Loucy (cell line): Measurements from ENCODE around the gene VPS8.

Source experiments
- EZH2phosphoT487 ChIP-seq: fragments of 200-600 bp; IDR thresholded peaks from 2 replicates; pipeline ENCODE4 v1.6.1; 2018; ENCODE audit warnings: antibody characterized with exemption, mild to moderate bottlenecking, moderate library complexity, borderline replicate concordance
- TF ChIP-seq, protein P1 (sequence below): fragments of 200-600 bp; sonication (generic); conservative IDR thresholded peaks from 2 replicates; pipeline ENCODE4 v1.5.1; 2014; ENCODE audit warnings: mild to moderate bottlenecking, antibody characterized with exemption, low read length

DNA sequence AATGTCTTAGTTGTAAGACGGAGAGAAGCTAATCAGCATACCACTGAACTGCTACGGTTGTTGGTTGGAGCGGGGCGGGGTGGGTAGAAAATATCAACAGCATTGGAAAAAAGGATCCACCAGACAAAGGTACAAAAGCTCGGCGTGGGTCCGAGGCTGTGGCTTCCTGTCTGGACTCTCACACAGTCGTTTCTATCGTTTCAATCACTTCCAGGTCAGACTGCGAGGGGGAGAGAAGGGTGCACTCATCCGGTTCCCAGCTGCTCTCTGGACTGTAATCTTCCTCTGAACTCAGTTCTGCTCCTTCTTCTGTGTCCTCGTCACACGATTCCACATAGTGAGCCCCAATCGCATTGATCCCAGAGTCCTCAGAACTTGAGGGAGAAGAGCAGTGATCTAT is 270.9 kb downstream of the VPS8 start:
- TF ChIP-seq, protein P1, sequence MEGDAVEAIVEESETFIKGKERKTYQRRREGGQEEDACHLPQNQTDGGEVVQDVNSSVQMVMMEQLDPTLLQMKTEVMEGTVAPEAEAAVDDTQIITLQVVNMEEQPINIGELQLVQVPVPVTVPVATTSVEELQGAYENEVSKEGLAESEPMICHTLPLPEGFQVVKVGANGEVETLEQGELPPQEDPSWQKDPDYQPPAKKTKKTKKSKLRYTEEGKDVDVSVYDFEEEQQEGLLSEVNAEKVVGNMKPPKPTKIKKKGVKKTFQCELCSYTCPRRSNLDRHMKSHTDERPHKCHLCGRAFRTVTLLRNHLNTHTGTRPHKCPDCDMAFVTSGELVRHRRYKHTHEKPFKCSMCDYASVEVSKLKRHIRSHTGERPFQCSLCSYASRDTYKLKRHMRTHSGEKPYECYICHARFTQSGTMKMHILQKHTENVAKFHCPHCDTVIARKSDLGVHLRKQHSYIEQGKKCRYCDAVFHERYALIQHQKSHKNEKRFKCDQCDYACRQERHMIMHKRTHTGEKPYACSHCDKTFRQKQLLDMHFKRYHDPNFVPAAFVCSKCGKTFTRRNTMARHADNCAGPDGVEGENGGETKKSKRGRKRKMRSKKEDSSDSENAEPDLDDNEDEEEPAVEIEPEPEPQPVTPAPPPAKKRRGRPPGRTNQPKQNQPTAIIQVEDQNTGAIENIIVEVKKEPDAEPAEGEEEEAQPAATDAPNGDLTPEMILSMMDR, result no peak
- no peak for TF ChIP-seq EZH2phosphoT487
